ENCODE data around the gene ADCK2. TPM values are rescaled to one million over a fixed set of nuclear protein-coding genes. Genes with fewer than 3 reads are reported as not detected.
"Not testable (repeated sequence)": the region's sequence is repeated elsewhere in the genome, so short reads cannot be mapped to it uniquely, and the experiment has no call there.

Gene ADCK2
- polyA plus RNA-seq, 1 donor from 2014 or later = 38.4 TPM

GRCh38 chr7:140708764-140709163, 36.0 kb downstream of the ADCK2 start:
- not testable (repeated sequence) for H3K4me1 Mint-ChIP-seq, H3K9me3 Mint-ChIP-seq, H3K27ac Mint-ChIP-seq, H3K36me3 Mint-ChIP-seq, H3K27me3 Mint-ChIP-seq, H3K4me3 Mint-ChIP-seq

DNA sequence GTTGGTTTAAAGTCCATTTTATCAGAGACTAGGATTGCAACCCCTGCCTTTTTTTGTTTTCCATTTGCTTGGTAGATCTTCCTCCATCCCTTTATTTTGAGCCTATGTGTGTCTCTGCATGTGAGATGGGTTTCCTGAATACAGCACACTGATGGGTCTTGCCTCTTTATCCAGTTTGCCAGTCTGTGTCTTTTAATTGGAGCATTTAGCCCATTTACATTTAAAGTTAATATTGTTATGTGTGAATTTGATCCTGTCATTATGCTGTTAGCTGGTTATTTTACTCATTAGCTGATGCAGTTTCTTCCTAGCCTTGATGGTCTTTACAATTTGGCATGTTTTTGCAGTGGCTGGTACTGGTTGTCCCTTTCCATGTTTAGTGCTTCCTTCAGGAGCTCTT, 39.6 kb downstream of the ADCK2 start:
- H3K27ac Mint-ChIP-seq, H3K27me3 Mint-ChIP-seq, H3K36me3 Mint-ChIP-seq, H3K4me3 Mint-ChIP-seq, H3K9me3 Mint-ChIP-seq, H3K4me1 Mint-ChIP-seq: not testable (repeated sequence)

DNA sequence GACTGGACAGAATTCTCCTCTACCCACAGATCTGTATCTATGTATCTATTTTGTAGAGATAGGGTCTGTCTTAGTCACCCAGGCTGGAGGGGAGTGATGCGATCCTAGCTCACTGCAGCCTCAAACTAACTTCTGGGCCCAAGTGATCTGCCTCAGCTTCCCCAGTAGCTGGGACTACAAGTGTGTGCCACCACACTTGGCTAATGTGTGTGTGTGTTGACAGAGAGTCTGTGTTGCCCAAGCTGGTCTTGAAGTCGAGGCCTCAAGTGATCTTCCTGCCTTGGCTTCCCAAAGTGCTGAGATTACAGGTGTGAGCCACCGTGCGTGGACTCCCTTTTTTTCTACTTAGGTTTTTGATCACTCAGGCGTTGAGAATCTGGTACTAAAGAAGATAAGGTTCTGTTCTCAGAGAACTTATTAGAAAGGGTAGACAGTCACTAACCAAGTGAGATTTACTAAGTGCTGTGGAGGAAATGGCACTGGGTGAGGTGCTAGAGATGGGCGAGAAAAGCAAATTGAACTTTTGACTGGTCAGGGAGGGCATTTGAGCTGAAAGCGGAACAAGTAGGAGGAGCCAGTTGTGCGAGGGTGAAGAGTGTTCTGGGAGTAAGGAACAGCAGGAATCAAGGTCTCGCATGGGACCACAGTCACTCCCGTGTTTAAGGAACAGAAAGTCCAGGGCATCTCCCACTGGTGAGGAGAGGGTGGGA, 41.7 kb downstream of the ADCK2 start:
- peaks cover 5% of the 10 kb centered on the region for H3K36me3 Mint-ChIP-seq

GRCh38 chr7:140719721-140720120, 47.0 kb downstream of the ADCK2 start:
- H3K4me1 Mint-ChIP-seq = peaks cover 3 to 5% (median 5%) of the 10 kb centered on the region in 3 donors
- peaks cover 3% of the 10 kb centered on the region for H3K36me3 Mint-ChIP-seq
- no peaks in the 10 kb centered on the region for H3K9me3 Mint-ChIP-seq
- H3K4me3 Mint-ChIP-seq = no peak overlapping the region
- no peaks in the 10 kb centered on the region for H3K27me3 Mint-ChIP-seq
- no peak overlapping the region for H3K27ac Mint-ChIP-seq

More for the DNA sequence above, 41.7 kb downstream of the ADCK2 start:
- Mint-ChIP-seq H3K4me1 (peaks cover 1 to 3% (median 2%) of the 10 kb centered on the region in 3 donors), H3K9me3 (no peaks in the 10 kb centered on the region), H3K27me3 (no peaks in the 10 kb centered on the region), H3K4me3 (no peak overlapping the region), H3K27ac (peak overlapping the region in 2 of 3 donors; percentile 4 to 91)

DNA sequence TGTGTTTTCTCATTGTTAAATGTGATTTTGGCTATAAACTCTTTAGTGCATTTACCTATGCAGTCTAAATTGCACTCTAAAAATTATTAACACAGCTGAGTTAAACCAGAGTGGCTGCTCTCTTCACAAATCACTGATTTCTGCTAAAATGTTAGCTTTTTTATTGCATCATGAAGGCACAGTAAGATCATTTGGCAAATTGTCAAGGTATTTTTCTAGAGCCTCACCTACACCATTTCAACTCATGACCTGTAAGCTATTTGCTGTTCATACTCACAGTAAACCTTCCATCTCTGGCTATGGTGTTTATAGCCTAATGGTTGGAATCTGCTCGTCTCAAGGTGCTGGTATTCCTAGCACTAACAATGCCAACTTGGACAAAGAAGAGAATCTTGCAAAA, 49.5 kb downstream of the ADCK2 start:
- no peak overlapping the region for H3K4me3 Mint-ChIP-seq
- peaks cover 0 to 5% (median 5%) of the 10 kb centered on the region in 3 donors for H3K4me1 Mint-ChIP-seq
- no peaks in the 10 kb centered on the region for H3K9me3 Mint-ChIP-seq
- H3K36me3 Mint-ChIP-seq = peaks cover 2% of the 10 kb centered on the region
- no peaks in the 10 kb centered on the region for H3K27me3 Mint-ChIP-seq
- no peak overlapping the region for H3K27ac Mint-ChIP-seq

GRCh38 chr7:140723006-140723405, 50.3 kb downstream of the ADCK2 start:
- Mint-ChIP-seq H3K27me3 (no peaks in the 10 kb centered on the region), H3K36me3 (peaks cover 2% of the 10 kb centered on the region), H3K4me1 (peaks cover 0 to 5% (median 5%) of the 10 kb centered on the region in 3 donors), H3K27ac (no peak overlapping the region), H3K4me3 (no peak overlapping the region), H3K9me3 (no peaks in the 10 kb centered on the region)

DNA sequence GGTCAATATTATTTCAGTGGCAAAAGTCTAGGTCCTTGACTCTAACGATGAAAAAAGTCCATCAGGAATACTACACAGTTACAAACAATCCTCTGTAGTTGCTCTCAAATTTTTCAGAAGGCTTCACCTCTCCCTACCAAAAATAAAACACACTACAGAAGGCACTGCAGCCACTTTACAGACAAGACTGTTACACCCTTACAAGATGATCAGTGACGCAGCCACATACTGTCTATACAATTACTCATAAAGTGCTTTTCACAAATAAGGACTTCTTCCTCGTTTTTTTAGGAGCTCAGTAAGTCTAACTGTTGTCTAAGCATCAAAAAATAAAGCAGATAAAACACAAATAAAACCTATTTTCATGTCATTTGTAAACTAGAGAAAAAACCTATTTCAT, 50.8 kb downstream of the ADCK2 start:
- Mint-ChIP-seq H3K4me3 (no peak overlapping the region), H3K9me3 (no peaks in the 10 kb centered on the region), H3K27ac (no peak overlapping the region), H3K4me1 (peaks cover 0 to 5% (median 5%) of the 10 kb centered on the region in 3 donors), H3K36me3 (peaks cover 2% of the 10 kb centered on the region), H3K27me3 (no peaks in the 10 kb centered on the region)

DNA sequence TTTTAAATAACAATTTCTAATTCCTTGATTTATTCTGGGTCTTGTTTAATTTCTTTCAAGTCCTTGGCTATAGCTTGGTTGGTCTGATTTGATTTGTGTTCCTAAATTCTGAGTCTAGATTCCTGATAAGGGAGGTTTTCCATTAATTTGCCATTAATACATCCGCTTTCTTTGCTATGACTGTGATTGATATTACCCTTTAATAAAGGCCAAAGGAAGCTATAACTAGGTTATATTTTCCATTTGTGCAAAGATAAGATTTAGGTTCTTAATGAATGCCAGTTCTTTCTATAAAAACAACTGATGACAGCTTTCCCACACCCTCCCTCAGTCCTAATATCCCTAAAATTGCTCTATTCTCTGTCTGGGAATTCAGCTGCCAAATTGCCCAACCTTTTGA, 52.0 kb downstream of the ADCK2 start:
- Mint-ChIP-seq H3K4me3 (no peak overlapping the region), H3K27me3 (no peaks in the 10 kb centered on the region), H3K4me1 (peaks cover 0 to 4% (median 4%) of the 10 kb centered on the region in 3 donors), H3K27ac (peak overlapping the region in 1 of 3 donors; percentile 32), H3K9me3 (no peaks in the 10 kb centered on the region), H3K36me3 (peaks cover 2% of the 10 kb centered on the region)

DNA sequence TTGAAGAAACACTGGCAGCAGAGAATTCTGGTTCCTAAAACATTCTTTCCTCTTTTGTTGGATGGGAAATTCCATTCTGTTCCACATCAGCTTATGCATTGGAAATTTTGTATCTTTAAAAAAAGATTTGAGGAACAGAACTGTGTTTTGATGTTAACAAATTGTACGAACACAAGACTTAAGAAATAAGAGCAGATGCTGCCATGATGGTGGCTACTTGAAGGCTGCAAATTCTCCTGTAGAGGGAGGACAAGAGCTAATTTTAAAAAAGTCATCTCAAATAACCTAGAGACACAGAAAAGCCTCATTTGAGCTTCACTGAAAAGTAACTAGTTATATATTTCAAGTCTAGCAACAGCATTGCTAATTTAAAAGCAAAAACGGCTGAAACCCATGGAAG, 53.5 kb downstream of the ADCK2 start:
- peak overlapping the region in 1 of 3 donors; percentile 27 for H3K27ac Mint-ChIP-seq
- no peaks in the 10 kb centered on the region for H3K4me1 Mint-ChIP-seq

DNA sequence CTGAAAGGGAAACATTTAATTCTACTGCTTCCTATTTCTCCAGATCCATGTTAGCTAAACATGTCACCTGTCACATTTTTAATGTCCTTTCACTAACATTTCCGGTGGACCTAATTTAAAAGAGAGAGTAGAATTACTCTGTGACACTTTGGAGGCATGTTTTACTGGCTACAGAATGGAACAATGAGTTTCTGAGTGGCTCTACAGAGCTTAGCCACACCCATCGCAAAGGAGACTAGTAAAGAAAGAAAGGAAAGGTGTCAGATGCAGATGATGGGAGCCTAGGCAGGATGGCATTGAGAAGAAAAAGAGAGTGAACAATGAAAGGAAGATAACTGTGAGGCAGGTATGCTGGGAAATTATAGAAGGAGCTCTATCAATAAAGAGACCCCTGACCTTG, 59.7 kb downstream of the ADCK2 start:
- H3K9me3 Mint-ChIP-seq = no peaks in the 10 kb centered on the region
- H3K27me3 Mint-ChIP-seq = no peaks in the 10 kb centered on the region
- H3K4me1 Mint-ChIP-seq = no peaks in the 10 kb centered on the region
- no peak overlapping the region for H3K4me3 Mint-ChIP-seq
- H3K36me3 Mint-ChIP-seq = peaks cover 7% of the 10 kb centered on the region
- H3K27ac Mint-ChIP-seq = no peak overlapping the region

More for the DNA sequence above, 53.5 kb downstream of the ADCK2 start:
- H3K9me3 Mint-ChIP-seq = no peaks in the 10 kb centered on the region
- no peak overlapping the region for H3K4me3 Mint-ChIP-seq
- H3K27me3 Mint-ChIP-seq = no peaks in the 10 kb centered on the region
- H3K36me3 Mint-ChIP-seq = peaks cover 2% of the 10 kb centered on the region

DNA sequence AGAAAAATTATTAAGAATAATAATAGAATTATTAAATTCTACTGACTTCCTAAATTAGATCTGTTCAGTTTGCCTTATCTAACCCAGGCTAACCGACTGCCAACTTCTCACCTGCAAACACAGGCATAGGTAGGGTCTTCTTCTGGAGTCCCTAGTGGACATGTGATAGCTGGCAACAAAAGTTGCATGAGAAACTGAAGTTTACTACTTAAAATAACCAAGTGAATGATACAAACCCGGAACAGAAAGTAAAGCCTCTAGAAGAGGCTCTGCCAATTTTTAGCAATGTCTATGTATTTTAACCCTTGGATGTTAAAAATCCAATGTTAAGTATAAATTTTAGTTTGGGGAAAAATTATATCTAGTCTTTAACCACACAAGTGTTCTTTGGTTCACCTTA, 61.4 kb downstream of the ADCK2 start:
- H3K4me3 Mint-ChIP-seq = no peak overlapping the region
- no peaks in the 10 kb centered on the region for H3K27me3 Mint-ChIP-seq
- H3K27ac Mint-ChIP-seq = peak overlapping the region in 1 of 3 donors; percentile 23
- no peaks in the 10 kb centered on the region for H3K9me3 Mint-ChIP-seq
- peaks cover 7% of the 10 kb centered on the region for H3K36me3 Mint-ChIP-seq
- no peaks in the 10 kb centered on the region for H3K4me1 Mint-ChIP-seq

- no peaks in the 10 kb centered on the region for H3K4me1 Mint-ChIP-seq
- H3K27me3 Mint-ChIP-seq = no peaks in the 10 kb centered on the region
- no peak overlapping the region for H3K27ac Mint-ChIP-seq
- no peak overlapping the region for H3K4me3 Mint-ChIP-seq
- H3K36me3 Mint-ChIP-seq = peaks cover 7% of the 10 kb centered on the region
- H3K9me3 Mint-ChIP-seq = no peaks in the 10 kb centered on the region
Measured at GRCh38 chr7:140734729-140735128, 62.0 kb downstream of the ADCK2 start.

DNA sequence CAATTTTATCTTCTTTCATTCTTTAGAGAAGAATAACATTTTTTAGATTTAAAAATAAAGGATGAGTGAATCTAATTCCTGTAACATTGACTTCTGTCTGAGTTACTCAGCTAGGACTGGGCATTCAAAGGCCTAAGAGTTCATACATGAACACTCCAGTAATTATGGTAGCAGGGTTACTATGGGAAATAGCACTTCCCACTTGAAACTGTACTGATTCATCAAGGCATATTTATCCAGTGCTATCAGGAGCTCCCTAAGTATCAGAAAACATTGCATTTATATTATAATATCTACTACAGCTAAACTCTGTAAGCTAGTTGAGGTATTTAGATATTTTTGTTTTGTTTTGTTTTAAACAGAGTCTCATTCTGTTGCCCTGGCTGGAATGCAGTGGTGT, 65.5 kb downstream of the ADCK2 start:
- Mint-ChIP-seq H3K9me3 (no peaks in the 10 kb centered on the region), H3K27me3 (no peaks in the 10 kb centered on the region), H3K27ac (no peak overlapping the region), H3K4me3 (no peak overlapping the region), H3K4me1 (no peaks in the 10 kb centered on the region), H3K36me3 (peaks cover 8% of the 10 kb centered on the region)

- H3K36me3 Mint-ChIP-seq, H3K9me3 Mint-ChIP-seq, H3K27ac Mint-ChIP-seq, H3K27me3 Mint-ChIP-seq, H3K4me3 Mint-ChIP-seq: not testable (repeated sequence)
- H3K4me1 Mint-ChIP-seq = peaks cover 6 to 10% (median 10%) of the 10 kb centered on the region in 3 donors
Measured at GRCh38 chr7:140743255-140743654, 70.5 kb downstream of the ADCK2 start.

DNA sequence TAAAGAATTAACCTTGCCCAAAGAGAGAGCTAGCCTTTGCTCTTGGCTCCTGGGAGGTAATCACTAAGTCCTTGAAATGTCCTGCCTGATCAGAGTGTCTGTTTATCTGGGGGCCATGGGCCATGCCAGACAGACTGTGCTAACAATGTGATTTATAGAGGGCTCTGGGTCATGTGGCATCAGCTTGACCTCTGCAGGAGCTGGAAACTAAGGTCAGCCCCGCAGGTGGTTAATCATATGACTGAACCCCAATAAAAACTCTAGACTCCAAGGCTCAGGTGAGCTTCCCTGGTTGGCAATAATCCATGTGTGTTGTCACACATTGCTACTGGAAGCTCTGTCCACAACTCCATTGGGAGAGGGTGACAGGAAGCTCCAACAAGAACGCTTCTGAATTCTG, 71.3 kb downstream of the ADCK2 start:
- peaks cover 6 to 10% (median 10%) of the 10 kb centered on the region in 3 donors for H3K4me1 Mint-ChIP-seq
- H3K9me3 Mint-ChIP-seq = no peaks in the 10 kb centered on the region
- H3K27me3 Mint-ChIP-seq = no peaks in the 10 kb centered on the region
- H3K27ac Mint-ChIP-seq = no peak overlapping the region
- H3K4me3 Mint-ChIP-seq = no peak overlapping the region
- H3K36me3 Mint-ChIP-seq = peaks cover 8% of the 10 kb centered on the region

Data from IgD-negative memory B cell (primary cell).